ENCODE data around the gene PPP2R2C.

Gene PPP2R2C

DNA sequence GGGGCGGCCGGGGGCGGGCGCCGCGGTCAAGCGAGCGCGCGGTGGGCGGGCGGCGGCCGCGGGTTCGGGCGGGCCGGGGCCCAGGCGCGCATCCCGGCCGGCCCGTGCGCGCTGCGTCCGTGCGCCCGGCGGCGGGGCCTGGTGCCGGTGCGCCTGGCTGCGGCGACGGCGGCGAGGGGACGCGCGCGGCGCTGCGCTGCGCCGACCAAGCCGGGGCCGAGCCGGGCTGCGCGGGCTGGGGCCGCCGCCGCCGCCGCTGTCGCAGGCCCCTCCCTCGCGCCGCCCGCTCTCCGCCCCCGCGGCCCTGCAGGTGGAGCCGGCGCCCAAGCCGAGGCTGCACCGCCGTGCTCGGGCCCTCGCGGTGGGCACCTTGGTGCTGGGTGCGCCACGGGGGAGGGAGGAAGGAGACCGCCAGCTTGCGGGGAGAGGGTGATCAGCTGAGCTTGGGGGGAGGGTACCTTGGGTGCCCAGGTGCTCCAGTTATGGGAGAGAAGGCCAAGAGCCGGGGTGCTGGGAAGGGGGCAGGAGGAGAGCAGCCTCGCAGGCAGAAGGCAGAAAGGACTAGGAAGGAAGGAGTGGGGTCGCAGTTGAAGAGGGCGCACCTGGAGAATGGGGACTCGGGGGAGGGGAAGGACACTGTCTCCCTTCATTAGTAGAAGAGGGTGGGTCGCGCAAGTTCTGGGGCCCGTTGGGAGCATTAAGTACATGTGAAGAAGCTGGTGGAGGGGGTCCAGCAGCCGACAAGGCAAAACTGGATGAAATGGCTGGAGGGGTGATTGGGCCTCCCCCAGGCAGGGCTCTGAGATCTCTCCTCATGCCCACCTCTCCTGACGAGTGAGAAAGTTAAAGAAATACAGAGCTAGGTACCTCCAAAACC, at the start of gene PPP2R2C:
TSS of gene PPP2R2C (minus strand) at position 228 of the 877 bp plus-strand sequence. CDS start 385 bp downstream, outside the sequence.
- no peak for FAIRE-seq

DNA sequence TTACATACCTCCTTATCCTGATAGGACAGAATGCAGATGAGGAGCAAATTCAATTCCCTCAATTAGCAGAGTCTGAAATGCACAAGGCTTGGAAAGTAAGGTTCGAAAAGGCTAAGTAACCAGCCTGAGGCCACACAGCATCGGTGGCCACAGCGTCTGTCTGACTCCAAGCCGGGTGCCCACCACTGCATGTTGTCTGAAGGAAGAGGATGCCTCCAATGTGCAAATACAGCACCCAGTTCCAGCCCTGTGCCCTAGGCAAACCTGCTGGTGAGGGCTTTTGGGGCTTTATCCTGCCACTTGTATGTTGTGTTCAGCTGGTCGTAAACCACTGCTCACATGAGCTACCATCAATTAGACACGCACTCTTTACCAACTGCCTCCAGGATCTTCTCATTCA, 48.6 kb upstream of the PPP2R2C start:
- no peak for FAIRE-seq

DNA sequence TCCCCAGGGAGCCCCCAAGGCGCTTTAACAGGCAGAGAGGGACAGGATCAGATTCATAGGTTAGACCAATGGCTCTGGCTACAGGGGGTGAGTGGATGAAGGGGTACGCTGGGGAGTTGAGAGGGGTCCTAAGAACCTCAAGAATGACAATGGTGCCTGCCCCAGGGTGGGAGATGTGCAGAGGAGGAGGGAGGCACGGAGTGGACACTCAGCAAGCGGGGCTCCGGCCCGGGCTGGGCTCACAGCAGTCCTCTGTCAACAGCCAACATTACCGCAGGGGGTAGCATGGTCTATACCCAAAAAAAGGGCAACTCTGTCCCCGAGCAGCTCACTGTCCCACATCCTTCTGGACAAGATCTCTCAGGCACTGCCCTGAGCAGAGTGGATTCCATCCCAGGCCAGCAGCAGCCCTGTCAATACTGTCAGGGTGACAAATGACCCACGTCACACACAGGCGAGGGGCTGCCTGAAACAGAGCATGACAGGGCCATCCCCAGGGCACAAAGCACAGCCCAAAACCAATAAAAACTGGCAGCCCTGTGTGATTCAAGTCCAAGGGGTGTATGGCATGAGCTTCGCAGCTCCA, 47.7 kb upstream of the PPP2R2C start:
- no peak for FAIRE-seq

DNA sequence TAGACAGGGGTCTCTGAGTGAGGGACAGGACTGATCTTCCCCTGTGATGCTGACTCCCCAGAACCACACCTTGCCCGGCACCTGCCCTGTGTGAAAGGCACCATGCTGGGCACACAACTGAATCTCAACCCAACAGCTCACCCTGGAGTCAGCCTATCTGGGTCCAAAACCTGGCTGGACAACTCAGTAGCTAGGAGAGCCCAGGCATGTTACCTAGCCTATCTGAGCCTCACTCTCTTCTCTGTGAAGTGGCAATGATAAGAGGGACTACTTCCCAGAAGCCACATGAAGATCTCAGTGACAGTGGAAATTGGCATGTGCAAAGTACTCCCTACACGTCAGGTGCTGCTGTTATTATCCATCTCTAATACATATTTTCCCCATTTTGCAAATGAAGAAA, 44.8 kb upstream of the PPP2R2C start:
- no peak for FAIRE-seq

DNA sequence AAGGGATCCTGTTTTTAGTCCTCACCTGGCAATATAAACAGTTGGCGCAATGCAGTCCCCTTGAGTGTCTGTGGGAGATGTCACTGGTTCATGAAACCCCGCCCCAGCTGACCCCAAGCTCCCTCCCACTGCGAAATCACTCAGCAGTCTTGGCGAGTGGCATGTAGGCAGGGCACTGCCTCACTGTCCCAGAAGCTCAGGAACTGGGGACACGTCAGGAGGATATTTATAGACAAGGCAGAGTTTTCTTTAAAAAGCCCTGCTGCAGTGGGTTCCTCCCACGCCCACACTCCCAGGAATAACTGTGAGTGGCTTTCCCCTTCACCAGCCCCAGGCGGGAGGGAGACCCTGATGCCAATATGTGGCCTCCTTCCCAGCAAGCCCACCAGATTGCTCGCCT, 44.3 kb upstream of the PPP2R2C start:
- no peak for FAIRE-seq

DNA sequence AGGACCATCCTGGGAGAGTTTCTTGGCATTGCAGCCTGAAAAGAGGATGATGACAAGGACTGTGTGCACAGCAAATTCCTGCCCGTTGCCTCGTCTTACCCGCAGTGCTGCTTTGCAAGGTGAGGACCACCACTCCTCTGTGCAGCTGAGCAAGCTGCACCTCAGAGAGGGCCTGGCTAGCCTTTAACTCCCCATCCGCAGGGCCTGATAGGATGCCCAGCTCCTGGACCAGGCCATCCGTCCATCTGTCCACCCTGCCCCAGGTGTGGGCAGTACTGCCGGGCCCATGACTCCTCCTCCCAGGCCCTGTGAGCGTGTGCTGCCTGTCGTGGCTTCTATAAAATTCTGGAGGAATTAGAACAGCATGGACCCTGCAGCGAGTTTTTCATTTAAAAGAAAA, 43.9 kb upstream of the PPP2R2C start:
- FAIRE-seq, result no peak

DNA sequence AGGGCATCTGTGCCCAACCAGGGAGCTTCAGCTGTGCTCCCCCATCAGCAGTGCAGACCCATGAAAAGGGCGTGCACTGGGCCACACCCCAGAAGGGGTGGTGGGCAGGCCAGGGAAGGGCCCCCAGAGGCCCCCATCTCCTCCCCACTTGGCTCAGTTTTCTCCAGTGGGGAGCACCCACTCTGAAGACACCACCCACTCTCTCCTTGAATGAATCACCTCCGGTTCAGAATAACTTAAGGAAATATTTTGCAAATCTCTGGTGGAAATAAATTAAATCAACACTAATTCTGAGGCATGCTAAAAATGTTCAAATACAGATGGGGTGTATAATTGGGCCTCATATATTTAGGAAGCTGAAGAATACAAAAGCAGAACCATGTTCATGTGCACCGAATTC, 41.3 kb upstream of the PPP2R2C start:
- FAIRE-seq, result no peak

DNA sequence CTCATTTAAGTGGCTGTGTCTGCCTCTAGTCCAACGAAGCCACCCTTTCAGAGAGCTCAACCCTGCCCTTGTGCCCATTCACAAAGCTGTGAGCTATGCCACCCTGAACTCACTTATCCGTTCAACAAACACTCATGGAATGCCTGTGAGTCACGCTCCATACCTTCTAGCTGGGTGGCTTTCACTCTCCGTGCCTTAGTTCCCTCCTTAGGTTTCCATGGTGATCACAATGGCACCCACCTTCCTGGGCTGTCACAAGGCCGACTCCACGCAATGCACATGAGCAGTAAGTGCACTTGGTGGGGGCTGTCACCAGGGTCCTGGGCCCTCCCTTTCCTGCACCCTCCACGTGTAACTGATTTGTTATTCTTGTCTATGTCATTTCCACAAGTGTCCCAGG, 37.2 kb upstream of the PPP2R2C start:
- no peak for FAIRE-seq

DNA sequence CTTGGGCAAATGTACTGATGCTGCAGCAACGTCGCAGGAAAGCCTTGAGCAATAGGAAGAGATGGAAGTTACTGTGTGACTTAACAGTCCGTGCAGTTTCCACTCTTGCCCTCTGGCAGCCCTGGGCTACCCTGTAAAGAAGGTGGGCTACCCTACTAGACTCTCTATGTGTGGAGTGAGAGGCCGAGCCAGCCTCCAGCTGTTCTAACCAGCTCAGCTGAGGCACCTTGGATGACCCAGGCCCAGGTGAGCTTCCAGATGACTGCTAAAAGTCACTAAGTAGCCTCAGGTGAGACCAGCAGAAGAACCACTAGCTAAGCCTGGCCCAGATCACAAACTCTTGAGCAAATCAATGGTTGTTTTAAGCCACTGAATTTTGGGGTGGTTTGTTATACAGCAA, 34.9 kb upstream of the PPP2R2C start:
- FAIRE-seq, result no peak

DNA sequence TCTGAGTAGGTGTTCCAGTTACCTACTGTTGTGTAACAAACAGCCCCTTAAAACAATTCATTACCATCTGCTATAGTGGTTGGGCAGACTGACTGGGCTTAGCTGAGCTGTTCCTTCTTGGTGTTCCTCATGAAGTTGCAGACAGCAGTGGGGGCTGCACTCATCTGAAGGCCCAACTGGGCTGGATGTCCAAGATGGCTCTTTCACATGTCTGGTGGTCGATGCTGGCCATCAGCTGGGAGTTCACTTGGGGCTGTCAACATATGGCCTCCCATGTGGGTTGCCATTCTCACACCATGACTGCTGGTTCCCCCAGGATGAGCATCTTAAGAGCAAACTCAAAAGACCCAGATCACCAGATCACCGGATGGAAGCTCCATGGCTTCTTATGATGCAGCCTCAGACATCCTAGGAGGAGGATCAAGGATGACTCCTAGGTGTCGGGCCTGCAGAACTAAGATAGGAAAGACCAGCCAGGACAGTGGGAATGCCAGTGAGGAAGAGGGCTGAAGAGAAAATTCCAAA, 34.3 kb upstream of the PPP2R2C start:
- FAIRE-seq, result no peak

DNA sequence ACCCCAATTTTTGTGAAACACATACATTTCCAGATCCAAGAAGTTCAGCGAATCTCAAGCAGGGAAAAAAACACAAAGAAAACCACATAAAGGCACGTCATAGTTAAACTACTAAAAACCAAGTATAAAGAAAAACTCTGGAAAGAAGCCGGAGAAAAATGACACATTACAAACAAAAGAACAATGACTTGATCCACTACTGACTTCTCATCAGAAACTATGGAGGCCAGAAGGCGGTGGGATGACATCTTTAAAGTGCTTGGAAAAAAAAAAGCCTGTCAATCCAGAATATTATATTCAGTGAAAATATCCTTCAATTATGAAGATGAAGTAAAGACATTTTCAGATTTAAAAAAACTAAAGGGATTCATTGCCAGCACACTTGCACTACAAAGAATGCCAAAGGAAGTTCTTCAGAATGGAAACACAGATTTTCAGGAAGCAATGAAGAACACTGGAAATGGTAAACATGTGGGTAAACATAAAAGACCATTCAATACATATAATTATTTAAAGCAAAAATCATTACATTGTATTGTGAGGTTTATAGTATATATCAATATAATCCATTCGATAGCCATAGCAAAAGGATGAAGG, 32.6 kb upstream of the PPP2R2C start:
- FAIRE-seq, result no peak

DNA sequence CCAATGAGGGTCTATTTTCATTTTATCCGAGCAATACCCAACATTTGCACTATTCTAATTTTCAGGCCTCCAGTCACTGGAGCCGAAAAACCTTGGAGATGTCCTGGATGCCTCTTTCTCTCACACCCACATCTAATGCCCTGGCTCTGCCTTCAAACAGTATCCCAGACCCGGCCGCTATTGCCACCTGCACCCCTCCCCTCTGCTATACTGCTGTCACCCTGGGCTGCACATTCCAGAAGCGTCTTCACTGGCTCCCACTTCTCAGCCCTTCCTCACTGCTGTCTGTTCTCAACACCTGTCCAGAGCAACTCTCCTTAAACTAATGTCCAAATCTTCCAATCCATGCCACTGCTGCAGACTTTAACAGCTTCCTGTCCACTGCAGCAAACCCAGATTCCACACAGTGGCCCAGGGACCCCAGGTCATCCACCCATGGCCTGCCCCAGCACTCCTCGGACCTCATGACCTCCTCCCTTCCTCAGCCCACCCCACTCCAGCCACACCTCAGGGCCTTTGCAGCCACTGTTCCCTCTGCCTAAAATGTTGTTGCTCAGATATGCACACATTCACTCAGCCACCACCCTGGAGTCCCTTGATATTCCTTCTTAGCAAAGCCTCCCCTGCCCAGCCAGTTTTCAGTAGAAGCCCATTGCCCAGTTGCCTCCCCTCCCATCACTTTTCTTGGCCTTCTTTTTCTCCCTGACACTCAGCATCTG, 30.5 kb upstream of the PPP2R2C start:
- FAIRE-seq, result no peak

DNA sequence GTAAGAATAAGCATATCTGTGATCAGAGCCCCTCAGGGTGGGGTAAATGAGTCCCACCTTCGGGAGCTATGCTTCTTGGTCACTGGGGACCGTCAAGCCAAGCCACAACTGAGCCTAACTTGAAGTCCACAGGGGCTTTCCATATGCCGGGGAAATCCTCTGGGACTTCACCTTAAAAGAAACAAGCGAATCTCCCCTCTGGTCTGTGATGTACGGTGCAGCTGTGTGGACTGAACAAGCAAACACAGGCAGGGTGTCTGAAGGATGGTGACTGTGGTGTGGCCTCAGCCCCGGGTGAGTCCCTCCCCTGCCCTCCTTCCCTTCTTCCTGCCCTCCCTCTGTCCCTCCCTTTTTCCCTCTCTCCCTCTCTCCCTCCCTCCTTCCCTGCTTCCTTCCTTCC, 29.7 kb upstream of the PPP2R2C start:
- no peak for FAIRE-seq

DNA sequence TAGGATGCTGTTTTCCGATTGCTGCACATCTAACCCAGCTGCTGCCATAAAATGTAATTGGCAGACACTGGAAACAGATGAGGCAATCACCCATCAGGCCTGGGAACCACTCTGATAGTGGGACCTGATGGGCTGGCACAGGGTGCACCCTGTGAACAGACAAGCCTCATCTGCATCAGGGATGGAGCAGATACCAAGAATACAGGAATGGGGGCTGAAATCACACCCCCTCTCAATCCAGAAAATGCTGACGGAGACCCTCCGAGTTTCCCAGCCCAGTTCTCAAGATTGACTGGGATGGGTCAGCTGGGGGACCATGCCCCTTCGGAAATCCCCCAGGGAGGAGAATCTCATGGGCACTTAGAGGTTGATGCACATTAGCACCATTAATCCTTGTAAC, 28.8 kb upstream of the PPP2R2C start:
- no peak for FAIRE-seq

DNA sequence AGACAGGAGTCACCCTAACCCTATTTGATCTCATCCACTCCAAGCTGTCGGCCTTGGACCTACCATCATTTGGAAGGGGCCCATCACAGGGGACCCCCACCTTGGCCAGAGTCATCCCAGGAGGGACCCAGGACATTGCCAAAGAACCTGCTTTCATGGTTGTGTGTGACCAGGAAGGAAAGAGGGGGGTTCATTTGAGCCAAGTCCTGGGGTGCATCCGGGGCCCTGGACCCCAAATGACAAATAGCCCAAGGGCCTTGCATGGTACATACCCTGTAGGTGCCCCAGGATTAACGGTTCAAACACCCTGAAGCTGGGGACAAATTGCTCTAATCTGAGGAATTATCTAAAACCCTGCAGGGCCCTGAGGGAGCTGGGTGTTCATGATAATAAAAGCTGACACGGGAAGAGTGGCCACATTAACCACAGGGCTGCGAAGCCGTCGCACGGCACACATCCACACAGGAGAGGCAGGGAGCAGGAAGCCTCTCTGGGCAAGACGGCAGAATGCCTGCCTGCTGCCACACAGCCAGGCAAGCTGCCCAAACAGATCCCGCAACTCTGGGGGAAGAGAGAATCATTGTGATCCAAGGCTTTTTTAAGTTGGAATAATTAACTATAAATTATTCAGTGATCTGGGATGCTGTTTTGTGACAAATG, 28.2 kb upstream of the PPP2R2C start:
- no peak for FAIRE-seq

DNA sequence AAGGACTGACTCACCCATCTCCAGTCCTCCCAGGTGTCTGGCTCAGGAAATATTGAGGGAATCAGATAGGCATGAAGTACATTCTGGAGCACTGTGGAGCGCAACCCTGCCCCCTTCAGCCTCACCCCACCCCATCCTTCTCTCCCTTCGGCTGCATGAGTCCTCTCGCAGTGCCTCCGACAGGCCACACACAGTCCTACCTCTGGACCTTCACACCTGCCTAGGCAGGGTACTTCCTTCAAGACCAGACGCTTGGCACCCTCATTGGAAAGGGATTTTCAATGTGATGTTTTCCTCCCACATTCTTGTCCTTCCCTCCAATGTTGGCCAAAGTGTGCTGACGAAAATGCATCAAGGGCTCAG, 26.8 kb upstream of the PPP2R2C start:
- FAIRE-seq, result no peak

DNA sequence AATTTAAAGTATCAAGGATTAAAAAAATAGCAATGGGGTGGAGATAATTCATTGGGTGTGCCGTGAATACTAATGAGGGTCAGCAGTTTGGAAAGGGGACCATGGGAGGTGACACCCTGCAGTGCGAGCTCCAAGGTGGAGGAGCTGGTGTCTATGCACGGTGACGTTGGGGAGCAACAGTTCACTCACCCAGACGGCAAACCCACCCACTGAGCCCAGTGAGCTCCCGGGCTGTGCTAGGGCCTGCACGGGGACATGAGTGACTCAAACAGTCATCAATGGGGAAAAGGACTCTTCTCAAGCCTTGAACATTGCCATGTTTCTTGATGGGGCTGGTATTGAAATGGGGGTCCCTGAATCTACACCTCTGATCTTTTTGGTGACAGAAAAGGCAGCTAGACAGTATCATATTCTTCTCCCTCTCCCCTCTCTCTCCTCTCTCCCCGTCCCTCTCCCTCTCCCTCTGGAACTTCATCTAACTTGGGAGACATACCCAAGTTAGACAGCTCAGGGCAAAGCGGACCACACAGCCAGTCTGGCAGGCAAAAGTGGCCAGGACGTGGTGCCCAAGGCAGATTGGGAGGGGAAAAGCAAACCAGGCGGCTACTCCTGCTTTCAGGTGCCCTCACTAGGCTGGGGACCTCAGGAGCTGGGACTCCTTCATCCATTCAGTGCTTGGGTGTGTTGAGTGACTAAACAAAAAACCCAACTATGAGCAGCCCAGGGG, 26.3 kb upstream of the PPP2R2C start:
- FAIRE-seq, result no peak

DNA sequence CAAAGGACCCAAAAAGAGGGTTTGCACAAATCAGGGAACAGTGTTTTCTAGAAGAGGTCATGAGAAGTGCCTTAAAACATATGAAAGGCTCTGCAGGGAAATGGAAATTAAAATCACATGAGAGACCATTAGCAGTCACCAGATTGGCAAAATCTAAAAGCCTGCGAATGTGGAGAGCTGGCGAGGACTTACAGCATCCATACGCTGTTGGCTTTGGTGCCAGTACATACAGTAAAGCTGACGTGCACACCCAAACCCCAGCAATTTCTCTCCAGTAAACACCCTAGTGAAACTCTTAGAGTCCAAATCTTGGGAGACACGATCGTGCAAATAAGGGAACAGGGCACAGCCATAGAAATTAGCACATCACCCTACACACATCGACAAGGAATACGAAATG, 25.4 kb upstream of the PPP2R2C start:
- FAIRE-seq, result no peak

DNA sequence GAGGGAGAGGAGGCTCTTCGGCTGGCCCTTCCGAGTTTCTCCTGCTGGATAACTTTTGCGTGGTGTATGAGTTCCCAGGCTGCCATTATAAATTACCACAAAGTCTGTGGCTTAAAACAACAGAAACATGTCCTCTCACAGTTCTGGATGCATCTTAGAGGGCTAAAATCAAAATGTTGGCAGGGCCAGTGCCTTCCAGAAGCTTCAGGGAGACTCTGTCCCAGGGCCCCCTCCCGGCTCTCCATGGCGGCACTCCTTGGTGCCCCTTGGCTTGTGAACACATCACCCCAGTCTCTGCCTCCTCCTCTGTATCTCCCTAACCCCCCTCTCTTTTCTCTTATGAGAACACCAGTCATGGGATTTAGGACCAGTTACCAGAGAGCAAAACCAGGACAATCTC, 23.3 kb upstream of the PPP2R2C start:
- no peak for FAIRE-seq

DNA sequence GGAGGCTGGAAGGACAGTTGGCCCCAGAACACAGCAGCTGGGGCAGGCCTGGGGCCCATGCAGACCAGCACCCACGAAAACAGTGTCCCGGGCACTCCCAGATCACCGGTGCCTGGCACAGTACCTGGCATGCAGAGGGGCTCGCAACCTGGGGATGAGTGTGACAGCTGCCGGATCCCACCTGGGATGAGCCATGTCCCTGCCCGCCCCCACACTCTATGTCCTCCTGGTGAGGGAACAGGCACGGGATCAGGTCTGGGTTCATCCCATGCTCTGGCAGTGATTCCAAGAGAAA, 22.8 kb upstream of the PPP2R2C start:
- FAIRE-seq, result no peak

DNA sequence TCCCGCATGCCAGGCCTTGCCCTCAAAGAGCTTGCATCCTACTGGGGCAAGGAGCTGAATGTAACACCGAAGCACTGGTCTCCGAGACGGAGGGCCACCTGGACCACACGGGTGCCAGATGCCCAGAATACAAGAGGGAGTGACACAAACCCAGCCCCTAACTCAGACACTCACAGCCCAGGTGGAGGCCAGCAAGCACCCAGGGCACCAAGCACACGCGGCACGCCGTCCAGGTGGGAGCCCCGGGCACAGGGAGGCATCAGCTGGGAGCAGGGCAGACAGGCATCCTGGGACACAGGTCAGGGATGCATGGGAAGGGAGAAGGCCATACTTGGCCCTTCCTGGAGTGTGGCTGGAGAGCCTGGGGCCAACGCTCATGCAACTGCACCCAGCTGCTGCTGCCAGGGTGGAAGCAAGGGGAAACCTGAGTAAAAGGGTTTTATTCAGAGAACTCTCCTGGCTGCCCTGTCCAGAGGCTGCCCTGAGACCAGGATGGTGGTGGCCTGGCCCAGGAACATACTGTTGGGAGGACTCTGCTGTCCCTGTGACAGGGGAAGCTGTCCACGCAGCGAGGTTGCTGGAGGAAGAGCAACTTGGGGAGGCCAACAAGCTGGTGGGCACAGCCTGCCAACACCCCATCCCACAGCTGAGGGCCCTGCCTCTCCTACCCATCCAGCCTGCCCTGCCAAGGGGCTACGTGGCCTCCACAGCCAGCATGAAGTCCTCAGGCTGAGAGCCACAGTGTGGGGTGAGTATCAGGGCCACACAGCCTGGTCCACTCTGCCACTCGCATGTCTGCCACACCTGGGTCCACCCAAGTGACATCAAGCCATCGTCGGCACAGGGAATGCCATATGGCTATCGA, 22.2 kb upstream of the PPP2R2C start:
- no peak for FAIRE-seq

Data from A204.1 (cell line).